Stimulated activated CD4-positive, alpha-beta T cell treated with anti-CD3 and anti-CD28 coated beads, Interleukin-4, amount 100 ng/mL, for 24 hours (primary cell): Measurements from ENCODE around the gene THRB.

ENCODE experiments used
- DNase-seq: peaks from one replicate; pipeline ENCODE4 v3.0.0-alpha.2; 2020

THRB gene

DNA sequence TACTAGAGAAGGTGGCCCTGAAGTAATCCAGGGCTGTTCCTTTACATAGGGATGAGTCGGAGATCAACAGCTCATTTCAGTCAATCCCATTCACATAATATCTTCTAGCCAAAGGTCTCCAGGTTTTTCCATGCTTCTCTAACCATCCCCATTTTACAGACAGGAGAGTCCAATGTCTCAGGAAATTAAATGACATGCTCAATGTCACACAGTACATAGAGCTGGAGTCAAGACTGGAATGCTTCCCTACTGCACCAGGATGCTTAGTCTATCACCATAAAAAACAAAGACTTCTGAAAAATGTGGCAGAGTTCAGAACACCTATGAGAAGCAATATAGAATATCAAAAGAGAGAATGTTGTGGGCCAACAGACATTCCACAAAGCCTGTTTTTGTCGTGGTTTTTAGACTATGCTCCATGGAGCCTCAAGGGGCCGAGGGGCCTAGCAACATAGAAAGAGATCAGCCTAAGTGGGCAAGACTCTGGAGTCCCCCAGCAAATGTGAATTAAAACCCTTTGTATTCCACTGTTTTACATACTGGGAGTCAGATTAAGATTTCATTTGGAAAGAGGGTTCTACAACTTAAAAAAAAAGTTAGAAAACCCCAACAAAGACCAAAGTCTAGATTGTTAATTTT, 122.0 kb downstream of the THRB start:
- DNase-seq: no peak

DNA sequence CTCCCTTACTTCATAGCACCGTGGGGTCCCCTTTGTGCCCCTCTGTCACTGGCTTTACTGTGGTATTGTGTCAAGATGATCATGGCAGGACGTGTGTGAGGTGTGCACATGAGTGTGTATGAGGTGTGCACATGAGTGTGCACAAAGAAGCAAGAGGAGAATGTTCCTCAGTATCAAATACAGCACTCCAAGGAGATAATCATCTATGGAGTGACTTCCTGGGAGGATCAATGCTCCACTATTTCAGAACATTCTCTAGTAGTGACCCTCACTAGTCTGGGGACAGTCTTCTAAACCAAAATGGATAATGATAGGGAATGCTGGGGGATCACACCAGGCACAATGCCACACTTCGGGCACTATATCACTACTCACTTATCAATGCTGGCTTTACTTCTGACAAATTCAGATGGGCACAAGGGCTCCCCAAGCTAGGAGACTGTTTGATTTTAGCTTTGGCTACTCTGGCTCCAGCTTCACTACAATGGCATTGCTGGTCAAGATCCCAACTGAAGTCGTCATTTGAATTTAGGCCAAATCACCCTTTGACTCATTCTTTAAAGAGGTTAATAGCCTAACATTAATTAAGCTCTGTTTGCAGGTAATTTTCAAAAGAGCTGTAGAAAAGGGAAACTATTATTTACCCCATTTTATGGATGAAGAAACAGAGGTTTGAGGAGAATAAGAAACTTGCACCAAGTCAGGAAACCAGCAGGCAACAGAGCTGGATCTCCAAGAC, 124.1 kb downstream of the THRB start:
- no peak for DNase-seq

DNA sequence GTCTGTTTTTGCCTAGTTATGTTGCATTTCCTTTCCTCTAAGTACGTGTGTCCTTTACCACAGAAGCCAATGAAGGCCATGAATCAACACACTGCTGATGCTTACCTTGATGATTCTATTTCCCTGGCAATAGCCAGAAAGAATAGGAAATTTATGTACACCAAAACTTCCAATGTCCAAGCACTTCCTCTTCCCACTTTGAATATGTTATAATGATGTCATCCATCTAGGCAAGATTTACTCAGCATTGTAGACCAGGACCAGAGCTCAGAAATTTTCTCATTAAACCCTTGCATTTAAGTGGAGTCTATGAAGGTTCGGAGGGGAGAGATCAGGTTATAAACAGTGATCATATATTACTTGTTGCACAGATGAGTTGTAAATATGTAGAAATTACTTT, 126.0 kb downstream of the THRB start:
- no peak for DNase-seq

DNA sequence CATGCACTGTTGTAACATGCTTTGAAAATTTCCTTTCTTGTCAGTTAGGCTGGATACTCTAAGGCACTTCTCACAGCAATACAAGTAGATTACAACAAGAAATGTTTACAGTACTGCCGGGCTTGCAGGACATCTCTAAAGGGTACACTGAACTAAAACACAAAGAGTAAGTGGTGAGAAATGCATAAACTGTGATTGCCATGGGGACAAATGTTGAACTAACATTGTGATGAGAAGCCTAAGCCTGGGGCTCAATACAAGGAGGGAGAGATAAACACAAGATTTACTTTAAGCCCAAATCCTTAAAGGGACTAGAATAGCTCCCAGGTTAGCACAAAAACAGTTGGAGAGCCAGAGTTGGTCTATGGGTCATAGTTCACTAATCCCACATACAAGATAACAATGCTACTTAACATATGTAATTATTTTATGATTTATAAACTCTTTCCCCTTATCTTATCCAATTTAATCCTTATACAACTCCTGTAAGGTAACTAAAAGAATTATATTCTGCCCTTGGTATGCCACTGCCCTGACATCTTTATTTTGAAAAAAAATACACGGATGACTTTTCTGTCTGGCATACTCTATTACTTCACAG, 126.9 kb downstream of the THRB start:
- DNase-seq: no peak

DNA sequence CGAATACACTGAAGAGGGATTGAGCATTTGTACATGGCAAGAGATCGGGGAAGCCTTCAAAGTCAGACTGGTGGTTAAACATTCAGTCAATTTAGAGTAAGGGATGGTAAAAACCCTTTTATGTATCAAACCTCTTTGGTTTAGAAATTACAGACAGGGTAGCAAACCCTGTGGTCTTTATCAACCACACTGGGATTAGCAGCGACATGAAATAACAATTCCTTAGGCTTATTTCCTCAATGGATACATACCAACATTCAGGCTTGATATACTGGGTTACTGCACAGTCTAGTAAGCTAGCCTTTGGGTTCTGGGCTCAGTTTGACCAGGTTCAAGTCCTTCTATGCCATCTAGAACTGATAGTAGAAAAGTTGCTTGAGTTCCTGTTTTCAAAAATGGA, 127.4 kb downstream of the THRB start:
- no peak for DNase-seq

DNA sequence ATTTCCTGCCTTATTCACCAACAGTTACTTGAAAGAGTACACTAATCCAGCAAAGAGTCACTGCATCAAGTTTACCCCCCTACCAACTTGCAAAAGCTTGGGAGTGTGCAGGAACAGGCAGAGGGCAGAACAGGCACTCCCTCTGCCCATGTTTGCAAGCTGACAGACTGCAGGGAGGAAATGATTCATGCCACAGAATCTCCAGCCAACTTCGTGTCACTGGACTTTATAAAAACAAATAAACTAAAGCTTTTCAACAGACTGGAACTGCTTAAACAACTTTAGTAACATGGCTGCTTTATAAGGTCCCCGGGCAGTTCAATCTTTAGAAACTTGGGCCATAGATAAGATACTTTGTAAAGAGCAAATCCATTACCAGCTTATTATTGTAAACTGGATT, 129.5 kb downstream of the THRB start:
- DNase-seq: no peak

DNA sequence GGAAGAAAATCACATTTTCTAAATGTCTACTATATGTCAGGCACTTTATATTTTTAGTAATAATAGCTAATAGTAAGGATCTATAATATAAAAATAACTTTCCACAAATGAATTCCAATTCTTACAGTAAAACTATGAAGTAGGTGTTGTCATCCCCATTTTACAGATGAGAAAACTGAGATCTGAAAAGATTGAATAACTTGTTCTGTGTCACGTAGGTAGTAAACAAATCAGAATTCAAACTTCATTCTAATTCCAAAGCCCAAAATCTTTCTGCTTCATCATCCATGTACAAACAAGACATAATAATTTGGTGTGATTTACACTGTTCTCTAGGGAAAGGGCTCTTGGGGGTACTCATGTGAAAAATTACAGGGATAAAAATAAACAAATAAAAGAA, 130.3 kb downstream of the THRB start:
- DNase-seq: no peak

DNA sequence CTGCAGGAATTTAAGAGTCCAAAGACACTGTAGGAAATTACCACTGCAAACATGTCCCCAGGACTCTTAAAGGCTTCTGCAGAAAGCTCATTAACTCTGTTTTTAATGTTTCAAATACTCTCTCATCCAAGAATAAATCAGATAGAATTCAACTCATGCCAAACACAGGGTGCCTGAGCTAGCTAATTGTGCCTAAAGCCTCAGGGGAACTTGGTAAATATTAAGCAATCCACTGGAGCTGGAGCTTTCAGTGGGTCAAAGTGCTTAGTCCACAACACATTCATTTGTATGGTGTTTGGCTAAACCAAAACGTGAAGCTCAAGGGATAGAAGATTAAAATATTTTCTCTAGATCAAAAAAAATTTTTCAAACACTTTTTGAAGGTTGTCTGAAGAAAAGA, 131.4 kb downstream of the THRB start:
- no peak for DNase-seq

DNA sequence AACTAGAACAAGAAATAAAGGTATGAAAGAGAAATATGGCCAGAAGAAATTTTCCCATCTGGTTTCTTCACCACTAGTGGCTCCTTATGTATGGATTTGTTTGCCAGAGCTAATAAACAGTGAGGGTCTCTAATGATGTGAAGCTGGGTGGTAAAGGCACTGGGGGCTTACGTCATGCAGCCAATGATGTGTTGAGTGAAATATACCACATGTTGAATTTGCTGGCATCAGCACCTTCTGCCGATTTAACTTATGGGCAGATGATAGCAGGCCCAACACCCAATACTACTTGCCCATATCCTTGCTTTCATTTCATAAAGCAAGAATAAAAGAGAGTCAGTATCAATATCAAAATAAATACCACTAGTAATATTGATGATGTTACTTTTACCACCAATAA, 133.0 kb downstream of the THRB start:
- no peak for DNase-seq

DNA sequence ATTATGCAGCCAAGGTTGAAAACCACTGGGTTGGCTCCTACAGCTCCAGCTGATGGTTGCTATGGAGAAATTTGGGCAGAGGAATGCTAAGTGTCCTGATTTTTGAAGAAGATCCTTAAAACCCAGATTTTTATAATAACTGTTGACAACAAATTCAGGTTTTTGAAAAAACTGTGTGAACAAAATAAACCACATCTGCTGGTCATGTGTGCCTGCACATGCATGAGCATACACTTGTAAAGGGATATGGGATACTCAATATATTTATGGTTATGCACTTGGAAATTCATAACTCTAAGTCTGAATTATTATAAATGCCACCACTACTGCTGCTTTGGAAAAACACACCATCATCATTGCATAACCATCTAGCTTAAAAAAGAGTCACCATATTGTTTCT, 133.7 kb downstream of the THRB start:
- no peak for DNase-seq

DNA sequence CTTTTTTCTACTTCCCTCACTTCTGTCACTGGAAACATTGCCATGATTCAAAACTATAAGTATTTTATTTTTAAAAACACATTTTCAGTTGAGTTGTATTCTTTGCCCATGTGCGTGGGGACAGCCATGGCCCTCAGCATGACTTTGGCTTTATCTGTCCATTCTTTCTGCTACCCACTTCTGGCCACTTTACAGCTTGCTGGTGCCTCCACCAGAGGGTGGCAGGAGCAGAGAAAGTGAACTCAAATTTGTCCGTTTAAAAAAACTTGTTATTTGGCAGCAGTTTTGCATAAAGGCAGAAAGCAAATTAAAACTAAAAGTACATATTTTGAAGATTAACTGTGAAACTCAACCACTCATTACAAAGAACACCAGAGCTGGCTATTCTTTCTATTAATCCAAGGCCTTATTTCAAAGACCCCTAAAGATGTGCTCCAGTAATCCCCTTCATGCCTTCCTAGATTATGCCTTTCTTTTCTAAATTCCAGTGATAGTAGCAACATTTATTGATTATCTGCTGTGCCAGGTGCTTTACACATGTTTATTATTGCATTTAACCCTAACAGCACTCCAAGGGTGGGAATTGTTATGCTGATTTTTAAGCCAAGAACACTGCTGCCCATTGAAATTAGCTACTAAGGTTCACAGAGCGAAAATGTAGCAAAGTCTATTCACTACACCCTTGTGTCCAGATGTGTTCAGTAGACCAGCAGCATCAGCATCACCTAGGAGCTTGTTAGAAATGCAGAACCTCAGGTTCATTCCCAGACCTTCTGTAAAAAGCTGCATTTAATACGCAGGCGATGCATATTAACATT, 134.8 kb downstream of the THRB start:
- no peak for DNase-seq

DNA sequence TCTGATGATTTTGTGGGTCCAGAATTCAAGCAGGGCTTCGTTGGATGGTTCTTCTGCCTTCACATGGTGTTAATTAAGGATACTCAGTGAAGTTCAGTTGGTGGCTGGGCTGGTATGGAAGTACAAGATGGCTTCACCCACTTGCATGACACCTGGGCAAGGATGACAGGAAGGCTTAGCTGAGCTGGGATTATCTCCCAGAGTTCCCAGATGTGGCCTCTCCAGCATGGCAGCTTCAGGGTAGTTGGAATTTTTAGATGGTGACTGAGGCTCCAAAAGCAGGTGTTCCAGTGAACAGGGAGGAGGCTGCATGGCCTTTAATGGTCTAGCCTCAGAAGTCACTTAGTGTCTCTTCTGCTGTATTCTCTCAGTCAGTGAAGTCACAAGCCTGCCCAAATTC, 135.5 kb downstream of the THRB start:
- DNase-seq: no peak

DNA sequence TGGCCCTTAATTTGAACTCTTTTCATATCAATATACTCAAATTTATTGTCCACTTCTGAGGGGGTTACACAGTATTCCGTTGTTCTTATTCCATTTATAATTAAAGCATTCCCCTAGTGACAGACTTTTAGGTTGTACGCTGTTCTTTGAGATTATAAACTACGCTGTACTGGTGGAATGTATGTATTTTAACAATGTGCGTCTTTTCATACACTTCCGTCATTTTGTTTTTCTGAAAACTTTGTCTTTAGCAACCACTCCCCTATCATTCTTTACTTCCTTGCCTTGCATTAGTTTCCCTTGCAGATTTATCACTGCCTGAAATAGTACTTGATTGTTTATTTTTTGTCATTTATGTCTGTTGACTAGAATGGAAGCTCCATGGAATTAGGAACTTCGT, 137.0 kb downstream of the THRB start:
- no peak for DNase-seq

DNA sequence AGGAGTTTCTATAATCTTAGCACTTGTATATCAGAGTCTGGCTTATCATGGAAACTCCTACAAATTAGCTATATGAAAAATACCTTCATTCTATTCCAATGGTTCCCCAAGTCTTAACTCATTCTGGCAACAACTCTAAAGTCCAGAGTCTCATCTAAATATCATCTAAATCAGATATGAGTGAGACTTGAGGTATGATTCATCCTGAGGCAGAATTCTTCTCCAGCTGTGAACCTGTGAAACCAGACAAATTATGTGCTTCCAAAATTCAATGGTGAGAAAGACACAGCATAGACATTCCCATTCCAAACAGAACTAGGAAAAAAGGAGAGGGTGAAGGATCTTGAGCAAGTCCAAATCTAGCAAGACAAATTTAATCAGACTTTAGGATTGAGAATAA, 138.8 kb downstream of the THRB start:
- no peak for DNase-seq

DNA sequence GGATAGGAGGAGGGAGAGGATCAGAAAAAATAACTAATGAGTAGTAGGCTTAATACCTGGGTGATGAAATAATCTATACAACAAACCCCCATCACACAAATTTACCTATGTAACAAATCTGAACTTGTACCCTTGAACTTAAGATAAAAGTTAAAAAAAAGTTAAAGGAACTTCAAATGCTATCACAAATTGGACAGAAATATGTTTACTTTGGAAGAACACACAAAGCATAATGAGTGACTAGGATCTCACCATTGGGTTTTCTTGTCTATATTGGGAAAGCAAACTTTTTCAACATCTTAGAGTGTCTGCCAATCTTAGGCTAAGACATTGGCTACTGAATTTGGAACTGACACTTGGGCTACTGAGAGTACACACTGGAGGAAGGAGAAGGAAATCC, 140.4 kb downstream of the THRB start:
- DNase-seq: no peak

DNA sequence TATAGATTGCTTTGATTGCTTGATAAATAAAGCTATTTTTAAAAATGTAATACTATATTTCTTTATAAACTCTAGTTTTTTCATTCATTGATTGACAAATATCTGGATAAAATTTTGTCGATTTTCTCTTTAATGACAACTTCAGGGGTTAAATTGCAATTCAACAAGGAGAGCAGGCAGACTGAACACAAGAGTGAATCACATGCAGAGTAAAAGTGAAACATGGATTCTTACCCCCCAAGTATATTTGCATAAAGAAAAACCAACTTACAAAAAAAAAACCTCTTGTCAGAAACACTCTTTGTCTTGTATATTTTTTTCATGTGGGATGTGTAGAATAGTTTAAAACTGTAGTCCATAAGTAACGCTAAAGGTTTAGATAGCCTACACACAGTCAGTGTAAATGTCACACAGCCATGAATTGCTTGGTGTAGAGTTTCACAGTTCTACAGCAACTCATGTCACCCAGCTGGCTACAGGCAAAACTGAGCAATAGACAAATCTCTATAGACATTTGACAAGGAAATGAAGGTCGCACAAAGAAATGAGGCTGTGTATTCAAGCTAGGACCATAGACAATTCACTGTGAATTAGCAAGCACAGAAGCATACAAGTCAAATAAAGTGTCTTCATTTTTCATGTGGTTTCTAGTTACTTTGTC, 141.6 kb downstream of the THRB start:
- DNase-seq: no peak

DNA sequence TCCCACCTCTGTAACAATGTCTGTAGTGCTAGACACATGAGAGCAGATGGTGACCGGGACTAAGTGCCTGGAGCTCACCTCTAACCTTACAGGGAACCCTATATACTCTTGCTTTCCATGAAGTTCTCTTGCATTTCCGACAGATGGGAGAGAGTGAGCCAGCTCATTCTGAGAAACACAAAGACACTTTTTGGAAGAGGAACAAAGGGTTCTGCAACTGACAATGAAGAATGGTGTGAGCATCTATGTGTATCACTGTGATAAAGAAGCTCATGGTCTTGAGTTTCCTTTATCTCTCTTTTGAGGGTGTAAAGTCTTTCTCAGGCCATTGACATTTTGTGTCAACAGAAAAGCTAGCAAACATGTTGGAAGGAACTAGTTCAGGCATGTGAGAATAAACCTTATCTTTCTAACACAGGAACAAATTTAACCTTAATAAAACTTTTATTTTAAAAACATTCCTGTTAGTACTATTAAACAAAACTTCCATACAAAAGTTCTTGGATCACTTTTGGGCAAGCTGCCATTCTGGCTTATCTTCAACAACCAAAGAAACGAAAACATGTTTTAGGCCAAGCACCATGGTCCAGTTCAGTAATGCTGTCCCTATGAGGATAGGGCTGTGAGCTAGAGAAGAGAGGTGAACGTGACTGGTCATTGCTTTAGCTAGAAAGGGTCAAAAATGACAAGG, 142.7 kb downstream of the THRB start:
- no peak for DNase-seq

DNA sequence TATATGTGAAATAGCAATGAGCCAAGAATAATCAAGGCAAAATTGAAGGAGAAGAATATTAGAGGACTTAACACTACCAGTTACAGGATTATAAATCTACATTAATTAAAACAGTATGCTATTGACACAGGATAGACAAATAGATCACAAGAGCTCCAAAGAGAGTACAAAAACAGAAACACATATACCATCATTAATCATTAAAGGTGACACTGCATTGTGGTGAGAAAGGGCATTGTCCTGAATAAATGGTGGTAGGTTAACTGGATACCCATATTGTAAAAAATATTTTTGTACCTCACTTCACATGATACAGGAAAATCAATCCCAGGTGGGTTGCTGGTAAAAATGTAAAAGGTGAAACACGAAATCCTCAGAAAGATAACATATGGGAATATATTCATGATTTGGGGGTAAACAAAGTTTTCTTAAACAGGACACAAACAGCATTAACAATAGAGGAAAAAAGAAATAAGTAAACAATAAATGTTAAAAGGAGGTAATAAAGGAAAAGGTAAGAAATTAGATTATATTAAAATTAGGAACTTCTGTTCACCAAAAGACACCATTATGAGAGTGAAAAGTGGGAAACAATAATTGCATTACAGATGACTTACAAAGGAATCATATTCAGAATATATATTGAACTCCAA, 145.2 kb downstream of the THRB start:
- no peak for DNase-seq

DNA sequence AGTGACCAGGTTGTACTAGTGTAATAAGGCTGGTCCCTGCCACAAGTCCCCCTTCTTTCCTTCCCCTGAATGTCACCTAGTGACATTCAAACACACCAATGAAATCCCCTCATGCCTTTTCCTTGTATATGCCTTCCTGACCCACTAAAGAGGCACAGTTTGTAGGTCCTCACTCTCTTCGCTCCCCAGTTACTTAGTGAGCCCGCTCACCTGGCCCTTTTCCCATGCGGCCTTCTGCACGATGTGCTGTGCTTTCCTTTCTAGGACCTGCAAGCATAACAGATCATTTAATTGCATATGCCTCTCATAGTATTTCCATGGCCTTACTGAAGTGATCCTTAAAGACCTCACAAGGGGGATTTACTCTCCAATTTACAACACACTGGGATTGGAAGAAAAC, 146.3 kb downstream of the THRB start:
- no peak for DNase-seq

DNA sequence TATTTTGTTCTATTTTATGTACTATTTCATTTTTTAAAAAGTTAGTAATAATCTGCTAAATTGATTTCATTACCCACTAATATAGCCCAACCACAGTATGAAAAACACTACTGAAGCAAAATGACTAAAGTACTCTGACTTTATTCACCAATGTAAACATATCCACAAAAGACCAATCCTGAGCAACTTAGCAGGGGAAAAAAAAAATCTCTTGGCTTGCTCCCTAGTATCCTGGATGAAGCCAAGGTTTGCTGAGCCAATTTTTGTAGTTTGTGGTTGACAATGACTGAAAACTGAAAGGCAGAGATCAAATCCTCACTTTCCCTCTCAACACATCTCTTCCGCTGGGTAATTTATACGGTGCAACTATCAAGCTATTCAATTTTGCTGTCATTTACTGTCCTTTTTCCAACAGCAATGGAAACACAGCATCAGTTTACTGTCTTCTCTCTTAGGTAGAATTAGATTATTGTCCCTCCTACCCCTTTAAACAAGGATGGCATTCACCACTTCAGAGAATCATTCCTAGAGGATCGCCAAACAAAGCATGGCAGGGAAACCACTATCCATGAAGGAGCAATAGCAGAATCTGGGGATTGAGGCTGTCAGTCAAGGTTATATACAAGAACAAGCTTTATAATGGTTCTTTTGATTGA, 149.7 kb downstream of the THRB start:
- no peak for DNase-seq

DNA sequence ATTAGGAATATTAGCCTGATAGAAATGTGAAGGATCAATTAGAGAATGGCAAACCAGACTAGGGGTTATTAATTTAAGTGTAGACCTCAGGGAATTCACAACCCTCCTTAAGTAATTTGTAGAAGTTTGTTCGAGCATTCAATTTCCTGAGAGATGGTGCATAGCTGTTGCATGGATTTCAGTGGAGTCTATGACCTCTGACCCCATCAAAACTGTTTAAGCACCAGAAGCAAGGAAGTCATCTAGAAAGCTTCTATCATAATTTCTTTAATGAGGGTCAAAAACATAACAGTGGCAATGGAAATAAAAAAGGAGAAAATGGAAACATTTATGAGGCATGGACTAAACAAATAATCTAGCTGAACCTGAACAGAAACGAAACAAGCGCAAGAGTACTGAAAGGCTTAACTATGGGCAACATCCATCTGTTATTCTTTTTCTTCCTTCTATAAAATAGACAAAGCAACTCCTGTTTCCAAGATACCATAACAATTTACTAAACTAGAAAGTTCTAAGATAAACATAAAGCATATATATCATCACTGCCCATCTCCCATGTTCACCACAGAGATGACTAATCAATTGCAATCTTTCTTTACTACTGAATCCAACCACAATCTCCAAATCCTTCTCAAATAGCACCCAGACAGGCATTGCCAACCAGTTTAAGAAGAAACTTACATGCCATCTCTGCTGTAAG, 151.4 kb downstream of the THRB start:
- DNase-seq: no peak
